AG04449 (cell line): ENCODE measurements around the gene HNRNPC.
A peak's percentile ranks its signal among the peaks of the same experiment; 100 is the strongest.
"Not testable (repeated sequence)": the region's sequence is repeated elsewhere in the genome, so short reads cannot be mapped to it uniquely, and the experiment has no call there.

Experiments
- CTCF ChIA-PET: fragments of 350-600 bp; formaldehyde crosslinking; extraction: SDS; loops from one replicate; lab custom pipeline; 2021; ENCODE audit warnings: antibody characterized with exemption; lab: Yijun Ruan, JAX
- POLR2A ChIA-PET: fragments of 400-600, 350-600 bp; formaldehyde crosslinking; extraction: SDS; loops from one replicate; lab custom pipeline; 2020; ENCODE audit warnings: antibody characterized with exemption, inconsistent platforms; lab: Yijun Ruan, JAX
- DNase-seq: peaks from one replicate; pipeline ENCODE4 v3.0.0-alpha.2; 2010; ENCODE audit warnings: low read depth, low spot score
- H3K4me3 ChIP-seq: 2 replicates; pipeline ENCODE4 v1.5.1; 2011; ENCODE audit warnings: low read depth, mild to moderate bottlenecking, control low read depth, low read length
- CTCF ChIP-seq: IDR thresholded peaks from one replicate; pipeline ENCODE4 v1.5.1; 2011; ENCODE audit warnings: mild to moderate bottlenecking, moderate library complexity, low read length, control low read depth, inconsistent platforms; ENCODE audit not compliant: insufficient read depth; ENCODE audit errors: missing control alignments

Gene HNRNPC

DNA sequence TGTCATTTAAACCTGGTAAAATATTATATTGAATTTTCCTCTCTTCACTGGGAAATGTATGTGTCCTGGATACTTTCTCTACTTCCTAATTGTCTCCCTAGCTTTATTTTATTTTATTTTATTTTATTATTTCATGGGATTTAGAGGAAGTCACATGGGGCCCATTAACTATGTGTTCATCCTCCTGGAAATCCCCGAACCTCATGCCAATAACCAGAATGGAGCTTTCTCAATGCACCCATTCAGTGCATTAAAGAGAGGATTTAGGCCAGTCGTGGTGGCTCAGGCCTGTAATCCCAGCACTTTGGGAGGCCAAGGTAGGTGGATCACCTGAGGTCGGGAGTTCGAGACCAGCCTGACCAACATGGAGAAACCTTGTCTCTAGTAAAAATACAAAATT lies 9.4 kb upstream of the HNRNPC start:
- POLR2A ChIA-PET: interaction anchor here (0.5 kb wide), 1 partner anchor 12 kb away, joined by 3 read pairs; no protein-coding TSS in a partner anchor
- CTCF ChIA-PET: no interaction called here

DNA sequence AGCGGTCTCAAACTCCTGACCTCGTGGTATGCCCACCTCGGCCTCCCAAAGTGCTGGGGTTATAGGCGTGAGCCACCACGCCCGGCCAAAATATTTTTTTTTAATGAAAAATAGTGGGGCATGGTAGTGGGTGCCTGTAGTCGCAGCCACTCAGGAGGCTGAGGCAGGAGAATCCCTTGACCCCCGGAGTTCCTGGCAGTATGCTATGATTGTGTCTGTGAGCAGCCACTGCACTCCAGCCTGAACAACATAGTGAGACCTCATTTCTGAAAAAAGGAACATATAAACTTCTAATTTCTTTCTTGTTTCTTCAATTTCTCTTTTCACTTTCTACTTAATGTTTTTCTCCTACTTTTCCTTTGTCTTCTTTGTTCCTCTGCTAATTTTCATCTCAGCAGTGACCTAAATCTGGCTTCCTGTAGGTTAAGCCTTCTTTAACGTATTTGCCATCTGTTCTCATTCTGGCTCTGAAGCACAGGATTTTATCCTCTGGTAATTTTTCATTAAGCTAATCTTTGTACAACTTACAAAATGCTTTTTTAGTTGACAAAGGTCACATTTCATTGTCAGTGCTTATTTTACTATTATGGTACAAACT lies 6.1 kb upstream of the HNRNPC start:
- CTCF ChIA-PET: no interaction called here

More for the DNA sequence above, 9.4 kb upstream of the HNRNPC start:
- TF ChIP-seq CTCF: no peak
- no peak overlapping the region for H3K4me3 ChIP-seq
- no peak for DNase-seq

DNA sequence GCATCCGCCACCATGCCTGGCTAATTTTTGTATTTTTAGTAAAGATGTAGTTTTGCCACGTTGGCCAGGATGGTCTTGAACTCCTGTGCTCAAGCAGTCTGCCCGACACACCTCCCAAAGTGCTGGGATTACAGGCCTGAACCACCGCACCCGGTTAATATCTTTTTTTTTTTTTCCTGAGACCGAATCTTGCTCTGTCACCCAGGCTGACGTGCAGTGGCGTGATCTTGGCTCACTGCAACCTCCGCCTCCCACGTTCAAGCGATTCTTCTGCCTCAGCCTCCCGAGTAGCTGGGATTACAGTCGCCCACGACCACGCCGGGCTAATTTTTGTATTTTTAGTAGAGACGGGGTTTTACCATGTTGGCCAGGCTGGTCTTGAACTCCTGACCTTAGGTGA lies 3.4 kb upstream of the HNRNPC start:
- DNase-seq, CTCF ChIA-PET: not testable (repeated sequence)

More for the DNA sequence above, 6.1 kb upstream of the HNRNPC start:
- H3K4me3 ChIP-seq: no peak overlapping the region
- TF ChIP-seq CTCF: no peak
- no peak for DNase-seq
- POLR2A ChIA-PET: no interaction called here

DNA sequence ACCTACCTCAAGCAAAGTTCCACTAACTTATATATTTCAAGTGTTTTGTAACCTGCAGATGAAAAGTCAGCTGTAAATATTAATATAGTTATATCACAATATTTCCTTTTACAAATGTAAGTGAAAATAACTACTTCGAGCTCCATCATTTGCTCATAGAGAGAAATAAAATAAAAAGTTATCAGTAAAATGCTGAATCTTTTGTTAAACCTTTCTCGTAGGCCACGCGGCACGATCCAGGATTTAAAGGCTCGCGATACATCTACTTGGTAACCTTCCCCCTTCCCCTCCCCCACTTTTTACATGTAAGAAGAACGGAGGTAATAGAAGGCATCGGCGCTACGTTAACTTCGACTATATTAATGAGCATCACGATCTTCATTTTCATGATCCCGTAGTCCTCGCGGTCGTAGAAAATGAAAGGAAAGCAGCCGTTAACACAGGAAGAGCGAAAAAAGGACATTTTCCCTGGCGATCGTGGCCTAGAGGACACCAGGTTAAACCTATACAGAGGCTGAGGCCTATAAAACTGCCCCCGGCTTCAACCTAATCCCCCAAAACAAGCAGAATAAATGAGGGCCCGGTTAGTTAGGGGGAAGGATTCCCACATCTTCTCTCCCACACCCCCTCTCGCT lies 508 bp downstream of the HNRNPC start:
- ChIA-PET POLR2A (interaction anchor here (0.6 to 0.7 kb wide), 2 partner anchors 13 to 26 kb away, joined by 3 read pairs; no protein-coding TSS in a partner anchor), CTCF (no interaction called here)
- DNase-seq: peak; percentile 14

More for the DNA sequence above, 3.4 kb upstream of the HNRNPC start:
- POLR2A ChIA-PET, H3K4me3 ChIP-seq: not testable (repeated sequence)

DNA sequence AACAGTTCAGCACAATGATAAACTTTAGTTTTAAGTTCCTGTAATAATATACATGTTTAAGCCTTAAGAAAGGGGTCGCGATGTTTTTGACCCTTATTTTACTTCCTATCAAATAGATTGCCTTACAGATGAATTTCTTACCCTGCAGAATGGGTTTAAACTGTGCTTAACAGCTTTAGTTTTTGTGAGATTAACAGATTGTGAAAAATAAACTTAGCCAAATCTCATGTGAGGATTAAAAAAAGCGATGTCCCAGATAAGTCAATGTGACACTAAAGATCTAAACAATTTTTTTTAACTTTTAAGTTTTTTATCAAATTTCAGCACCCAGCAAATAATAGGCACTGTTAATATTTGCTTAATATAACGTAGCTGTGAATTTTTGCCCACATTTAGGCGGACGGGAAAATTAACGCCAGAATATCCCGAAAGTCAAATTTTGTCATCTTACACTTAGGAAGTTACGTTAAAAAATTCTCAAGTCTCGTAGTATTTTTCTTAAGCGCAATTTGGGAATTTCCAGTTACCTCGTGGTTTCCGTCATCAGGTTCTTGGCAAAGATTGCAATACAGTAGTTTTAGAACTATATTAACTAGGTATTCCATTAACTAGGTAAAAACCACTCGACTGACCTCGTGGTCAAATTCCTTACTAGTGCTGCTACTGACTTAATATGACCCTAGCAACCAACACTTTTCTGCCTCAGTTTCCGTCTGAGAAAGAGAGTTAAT lies 1.2 kb downstream of the HNRNPC start:
- peak overlapping the region; percentile 90 for H3K4me3 ChIP-seq
- ChIA-PET POLR2A (interaction anchor here (0.6 to 0.7 kb wide), 2 partner anchors 13 to 26 kb away, joined by 3 read pairs; no protein-coding TSS in a partner anchor), CTCF (interaction anchor here (1.1 kb wide), 1 partner anchor 297 kb away, joined by 3 read pairs; no protein-coding TSS in a partner anchor)
- no peak for DNase-seq
- no peak for TF ChIP-seq CTCF

More for the DNA sequence above, 508 bp downstream of the HNRNPC start:
- TF ChIP-seq CTCF: no peak
- peak overlapping the region; percentile 90 for H3K4me3 ChIP-seq

GRCh38 chr14:21267431-21267845 lies 1.8 kb downstream of the HNRNPC start:
- ChIA-PET CTCF (interaction anchor here (1.1 kb wide), 1 partner anchor 297 kb away, joined by 3 read pairs; no protein-coding TSS in a partner anchor), POLR2A (no interaction called here)
- peak overlapping the region; percentile 90 for H3K4me3 ChIP-seq
- no peak for TF ChIP-seq CTCF
- DNase-seq: no peak
